Measurements from ENCODE around the gene EOLA2. TPM values are rescaled to one million over a fixed set of nuclear protein-coding genes. Genes with fewer than 3 reads are reported as not detected.
"Not testable (repeated sequence)": the region's sequence is repeated elsewhere in the genome, so short reads cannot be mapped to it uniquely, and the experiment has no call there.

The EOLA2 gene
- total RNA-seq, 6 experiments from 2014 or later = 30.1 to 36.7 (median 31.4) TPM

DNA sequence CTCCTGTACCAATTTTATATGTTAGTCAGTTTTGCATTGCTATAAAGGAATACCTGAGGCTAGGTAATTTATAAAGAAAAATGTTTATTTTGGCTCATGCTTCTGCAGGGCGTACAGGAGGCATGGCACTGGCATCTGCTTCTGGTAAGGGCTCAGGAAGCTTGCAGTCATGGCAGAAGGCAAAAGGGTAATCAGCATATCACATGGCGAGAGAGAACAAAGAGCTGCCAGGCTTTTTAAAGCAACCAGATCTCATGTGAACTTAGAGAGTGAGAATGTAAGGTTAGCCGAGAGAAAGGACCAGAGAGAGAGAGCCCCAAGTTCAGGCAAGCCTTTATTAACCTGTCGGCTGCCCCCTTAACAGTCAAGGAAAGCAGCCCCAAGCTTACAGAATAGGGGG lies 14.5 kb downstream of the EOLA2 start:
- not testable (repeated sequence) for H3K4me1 Mint-ChIP-seq (ENCODE audit: low read depth); H3K27ac Mint-ChIP-seq; H3K36me3 Mint-ChIP-seq (ENCODE audit: low read depth); H3K4me3 Mint-ChIP-seq; H3K9me3 Mint-ChIP-seq; H3K27me3 Mint-ChIP-seq (ENCODE audit: insufficient read depth); DNase-seq

DNA sequence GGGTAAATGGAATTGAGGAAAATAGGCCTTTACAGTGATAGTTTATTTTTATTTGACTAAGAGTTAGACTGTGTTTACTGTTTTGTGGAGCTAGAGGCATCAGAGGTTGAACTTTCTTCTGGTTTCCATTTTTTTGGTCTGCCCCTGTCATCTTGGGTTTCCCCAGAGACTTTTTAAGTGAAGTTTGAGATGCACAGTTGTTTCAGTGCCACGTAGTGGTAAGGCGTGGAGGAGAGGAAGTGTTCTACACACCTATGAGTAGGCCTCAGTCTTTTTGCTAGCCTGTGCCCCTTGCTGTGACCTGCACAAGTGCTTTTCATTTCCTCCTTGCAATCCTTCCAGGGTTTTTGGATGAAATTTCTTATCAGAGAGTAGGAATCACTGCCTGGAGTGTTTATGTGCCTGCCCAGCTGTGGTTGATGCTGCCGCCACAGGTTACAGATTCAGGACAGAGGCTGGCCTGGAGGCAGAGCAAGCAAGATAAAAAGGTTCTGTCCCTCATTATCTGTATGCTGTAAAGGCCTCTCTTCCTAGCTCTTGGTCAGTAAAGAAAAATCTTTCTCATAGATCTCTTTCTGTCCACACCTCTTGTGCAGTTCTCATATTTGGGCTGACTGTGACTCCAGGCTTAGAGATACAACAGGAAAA lies 21.4 kb downstream of the EOLA2 start:
- H3K27me3 Mint-ChIP-seq (ENCODE audit: insufficient read depth) = no peaks in the 10 kb centered on the region
- H3K27ac Mint-ChIP-seq = no peak overlapping the region
- no peaks in the 10 kb centered on the region for H3K9me3 Mint-ChIP-seq
- H3K4me3 Mint-ChIP-seq = no peak overlapping the region
- H3K4me1 Mint-ChIP-seq (ENCODE audit: low read depth) = no peaks in the 10 kb centered on the region
- no peaks in the 10 kb centered on the region for H3K36me3 Mint-ChIP-seq (ENCODE audit: low read depth)
- TF ChIP-seq, protein P1, sequence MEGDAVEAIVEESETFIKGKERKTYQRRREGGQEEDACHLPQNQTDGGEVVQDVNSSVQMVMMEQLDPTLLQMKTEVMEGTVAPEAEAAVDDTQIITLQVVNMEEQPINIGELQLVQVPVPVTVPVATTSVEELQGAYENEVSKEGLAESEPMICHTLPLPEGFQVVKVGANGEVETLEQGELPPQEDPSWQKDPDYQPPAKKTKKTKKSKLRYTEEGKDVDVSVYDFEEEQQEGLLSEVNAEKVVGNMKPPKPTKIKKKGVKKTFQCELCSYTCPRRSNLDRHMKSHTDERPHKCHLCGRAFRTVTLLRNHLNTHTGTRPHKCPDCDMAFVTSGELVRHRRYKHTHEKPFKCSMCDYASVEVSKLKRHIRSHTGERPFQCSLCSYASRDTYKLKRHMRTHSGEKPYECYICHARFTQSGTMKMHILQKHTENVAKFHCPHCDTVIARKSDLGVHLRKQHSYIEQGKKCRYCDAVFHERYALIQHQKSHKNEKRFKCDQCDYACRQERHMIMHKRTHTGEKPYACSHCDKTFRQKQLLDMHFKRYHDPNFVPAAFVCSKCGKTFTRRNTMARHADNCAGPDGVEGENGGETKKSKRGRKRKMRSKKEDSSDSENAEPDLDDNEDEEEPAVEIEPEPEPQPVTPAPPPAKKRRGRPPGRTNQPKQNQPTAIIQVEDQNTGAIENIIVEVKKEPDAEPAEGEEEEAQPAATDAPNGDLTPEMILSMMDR (IDR thresholded peaks at IDR 0.05) = no peak
- DNase-seq = no peak

DNA sequence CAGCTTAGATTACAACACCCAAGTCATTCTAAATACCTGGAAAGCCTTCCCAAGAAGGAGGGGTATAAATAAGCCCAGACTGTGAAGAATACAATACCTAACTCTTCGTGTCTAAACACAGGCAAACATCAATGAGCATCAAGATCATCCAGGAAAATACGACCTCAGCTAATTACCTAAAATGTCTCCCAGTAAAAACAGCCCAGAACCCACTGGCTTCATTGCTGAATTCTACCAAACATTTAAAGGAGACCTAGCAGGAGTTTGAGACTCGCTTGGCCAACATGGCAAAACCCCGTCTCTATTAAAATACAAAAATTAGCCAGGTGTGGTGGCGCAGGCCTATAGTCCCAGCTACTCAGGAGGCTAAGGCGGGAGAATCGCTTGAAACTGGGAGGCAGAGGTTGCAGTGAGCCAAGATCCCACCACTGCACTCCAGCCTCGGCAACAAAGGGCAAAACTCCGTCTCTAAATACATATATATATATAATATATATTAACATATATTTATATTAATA lies 28.1 kb downstream of the EOLA2 start:
- H3K27me3 Mint-ChIP-seq (ENCODE audit: insufficient read depth) = no peaks in the 10 kb centered on the region
- H3K27ac Mint-ChIP-seq = no peak overlapping the region
- H3K9me3 Mint-ChIP-seq = no peaks in the 10 kb centered on the region
- no peaks in the 10 kb centered on the region for H3K4me1 Mint-ChIP-seq (ENCODE audit: low read depth)
- DNase-seq = no peak
- TF ChIP-seq, protein P1 (IDR thresholded peaks at IDR 0.05) = no peak
- H3K4me3 Mint-ChIP-seq = no peak overlapping the region
- H3K36me3 Mint-ChIP-seq (ENCODE audit: low read depth) = no peaks in the 10 kb centered on the region

DNA sequence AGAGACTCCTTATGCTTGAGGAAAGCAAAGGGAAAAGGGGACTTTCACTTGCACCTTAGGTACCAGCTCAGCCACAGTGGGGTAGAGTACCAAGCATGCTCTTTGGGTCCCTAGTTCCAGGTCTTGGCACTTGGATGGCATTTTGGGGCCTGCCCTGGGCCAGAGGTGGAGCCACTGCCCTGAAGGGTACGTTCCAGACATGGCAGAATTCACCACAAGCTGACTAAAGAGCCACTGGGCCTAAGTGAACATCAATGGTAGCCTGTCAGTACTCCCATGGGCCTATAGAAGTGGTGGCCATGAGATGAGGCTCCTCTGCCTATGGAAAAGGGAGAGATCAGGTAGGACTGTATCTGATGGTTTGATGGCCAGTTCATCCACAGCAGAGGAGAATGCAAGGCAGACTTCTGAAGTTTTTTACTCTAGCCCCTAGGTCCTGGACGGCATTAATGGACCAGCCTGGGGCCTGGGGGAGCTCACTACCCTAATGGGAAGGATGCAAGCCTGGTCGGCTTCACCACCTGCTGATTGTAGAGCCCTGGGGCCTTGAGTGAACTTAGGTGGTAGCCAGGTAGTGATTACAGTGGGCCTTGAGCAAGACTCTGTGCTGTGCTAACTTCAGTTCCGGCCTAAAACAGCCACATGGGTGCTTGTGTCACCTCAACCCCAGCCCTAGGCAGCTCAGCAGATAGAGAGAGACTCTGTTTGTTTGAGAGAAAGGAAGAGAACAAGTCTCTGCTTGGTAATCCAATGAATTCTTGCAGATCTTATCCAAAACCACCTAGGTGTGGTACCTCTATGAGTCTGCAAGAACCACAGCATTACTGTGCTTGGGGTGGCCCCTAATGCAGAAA lies 28.7 kb downstream of the EOLA2 start:
- no peak overlapping the region for H3K4me3 Mint-ChIP-seq
- H3K27ac Mint-ChIP-seq = no peak overlapping the region
- H3K36me3 Mint-ChIP-seq (ENCODE audit: low read depth) = no peaks in the 10 kb centered on the region
- H3K4me1 Mint-ChIP-seq (ENCODE audit: low read depth) = peaks cover 3% of the 10 kb centered on the region; the same call in 1 of the 2 replicates
- no peaks in the 10 kb centered on the region for H3K27me3 Mint-ChIP-seq (ENCODE audit: insufficient read depth)
- no peaks in the 10 kb centered on the region for H3K9me3 Mint-ChIP-seq
- no peak for DNase-seq
- TF ChIP-seq, protein P1 (IDR thresholded peaks at IDR 0.05) = no peak

DNA sequence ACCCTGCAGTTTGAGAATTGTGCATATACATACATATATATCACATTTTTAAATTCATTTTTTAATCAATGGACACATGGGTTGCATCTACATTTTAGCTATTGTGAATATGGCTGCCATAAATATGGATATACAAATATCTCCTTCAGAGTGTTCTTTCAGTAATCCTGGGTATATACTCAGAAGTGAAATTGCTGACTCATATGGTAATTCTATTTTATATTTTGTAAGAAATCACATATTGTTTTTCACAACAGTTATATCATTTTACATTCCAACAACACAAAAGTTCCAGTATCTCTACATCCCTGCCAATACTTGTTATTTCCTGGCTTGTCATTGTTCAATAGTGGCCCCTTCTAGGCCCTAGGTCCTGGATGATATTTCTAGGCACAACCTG lies 29.6 kb downstream of the EOLA2 start:
- Mint-ChIP-seq H3K27ac (no peak overlapping the region), H3K4me3 (no peak overlapping the region), H3K27me3 (ENCODE audit: insufficient read depth) (no peaks in the 10 kb centered on the region), H3K36me3 (ENCODE audit: low read depth) (no peaks in the 10 kb centered on the region), H3K9me3 (no peaks in the 10 kb centered on the region), H3K4me1 (ENCODE audit: low read depth) (peaks cover 7% of the 10 kb centered on the region; the same call in 1 of the 2 replicates)
- TF ChIP-seq, protein P1 (IDR thresholded peaks at IDR 0.05) = no peak
- no peak for DNase-seq

DNA sequence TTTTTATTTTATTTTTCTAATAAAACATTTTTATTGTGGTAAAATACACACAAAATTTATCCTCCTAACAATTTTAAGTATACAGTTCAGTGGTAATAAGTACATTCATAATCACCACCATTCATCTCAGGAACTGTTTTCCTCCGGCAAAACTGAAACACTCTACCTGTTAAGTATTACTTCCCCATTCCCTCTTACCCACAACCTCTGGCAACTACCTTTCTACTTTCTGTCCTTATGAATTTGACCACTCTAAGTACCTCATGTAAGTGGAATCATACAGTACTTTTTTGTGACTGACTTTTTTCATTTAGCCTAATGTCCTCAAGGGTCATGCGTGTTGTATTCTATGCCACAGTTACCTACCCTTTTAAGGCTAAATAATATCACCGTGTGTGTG lies 30.0 kb downstream of the EOLA2 start:
- no peaks in the 10 kb centered on the region for H3K9me3 Mint-ChIP-seq

More for the DNA sequence above, 30.0 kb downstream of the EOLA2 start:
- peaks cover 7% of the 10 kb centered on the region; the same call in 1 of the 2 replicates for H3K4me1 Mint-ChIP-seq (ENCODE audit: low read depth)
- no peaks in the 10 kb centered on the region for H3K27me3 Mint-ChIP-seq (ENCODE audit: insufficient read depth)
- H3K36me3 Mint-ChIP-seq (ENCODE audit: low read depth) = no peaks in the 10 kb centered on the region
- DNase-seq = no peak
- H3K4me3 Mint-ChIP-seq = no peak overlapping the region
- TF ChIP-seq, protein P1 (IDR thresholded peaks at IDR 0.05) = no peak
- no peak overlapping the region for H3K27ac Mint-ChIP-seq
